GM20431 (cell line): ENCODE data around the gene RERE.

Experiments used
- in situ Hi-C: fragments of 300-500 bp; cut with MseI, MboI; formaldehyde crosslinking; loops from one replicate; pipeline ENCODE4 v1.15.0; 2020; ENCODE audit warnings: low sequenced_read_pairs; ENCODE audit not compliant: unreplicated experiment

The RERE gene

DNA sequence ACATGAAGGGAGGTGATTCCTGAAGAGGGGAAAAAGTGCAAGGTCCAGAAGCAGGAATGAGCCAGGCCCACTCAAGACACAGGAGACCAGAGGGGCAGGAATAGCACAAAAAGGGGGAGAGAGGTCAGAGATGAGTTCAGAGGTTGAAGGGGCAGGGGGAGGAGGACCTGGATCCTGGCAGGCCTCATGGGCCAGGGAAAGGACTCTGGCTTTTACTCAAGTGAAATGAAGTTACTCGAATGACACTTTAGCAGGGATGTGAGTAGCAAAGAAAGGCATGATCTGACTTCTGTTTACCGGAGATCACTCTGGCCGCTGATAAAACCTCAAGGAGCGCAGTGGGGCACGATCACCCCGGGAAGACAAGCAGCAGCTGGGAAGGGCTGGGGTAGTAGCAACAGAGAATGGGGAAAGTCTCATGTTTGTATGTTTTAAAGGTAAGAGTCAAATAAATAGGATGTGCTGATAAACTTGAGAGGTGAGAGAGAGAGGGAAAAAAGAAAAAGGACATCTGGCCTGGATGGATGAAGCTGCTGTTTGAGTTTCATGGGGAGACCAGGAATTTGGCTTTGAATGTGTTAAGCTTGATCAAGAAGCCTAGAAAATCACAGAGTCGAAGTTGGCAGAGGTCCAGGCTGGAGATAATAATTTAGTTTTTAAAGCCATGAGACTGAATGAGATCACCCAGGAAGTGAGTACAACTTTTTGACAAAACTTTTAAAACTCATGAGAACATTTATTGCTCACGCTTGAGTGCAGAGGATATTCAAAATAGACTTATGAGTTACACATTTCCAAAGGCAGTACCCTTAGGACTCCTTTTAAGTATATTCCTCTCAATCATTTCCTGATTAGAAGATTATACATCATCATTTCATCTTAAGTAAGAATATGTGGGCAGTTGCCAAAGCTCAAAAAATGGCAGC, 156.0 kb downstream of the RERE start:
- in situ Hi-C loops = no loop called here

DNA sequence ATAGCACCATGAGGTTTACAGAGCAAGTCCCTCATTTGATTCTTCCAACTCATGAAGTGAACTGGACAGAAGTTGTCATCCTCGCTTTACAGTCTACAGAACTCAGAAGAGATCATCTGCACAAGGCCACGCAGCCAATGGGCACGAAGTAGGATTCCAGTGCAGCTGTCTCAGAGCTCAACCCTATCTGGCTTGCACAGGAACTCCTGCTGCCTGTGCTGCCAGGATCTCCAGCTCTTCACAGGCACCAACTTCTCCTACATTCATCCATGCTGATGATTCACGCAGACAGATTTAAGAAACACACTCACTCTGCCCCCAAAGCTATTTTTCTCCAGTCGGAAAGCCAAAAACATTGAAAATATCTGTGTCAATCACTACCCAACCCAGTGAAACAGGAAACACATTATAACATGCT, 157.0 kb downstream of the RERE start:
- in situ Hi-C loops = no loop called here

- in situ Hi-C loops = no loop called here
Measured at GRCh38 chr1:8659593-8659992, 157.8 kb downstream of the RERE start.

GRCh38 chr1:8653878-8654277, 163.6 kb downstream of the RERE start:
- in situ Hi-C loops = no loop called here

DNA sequence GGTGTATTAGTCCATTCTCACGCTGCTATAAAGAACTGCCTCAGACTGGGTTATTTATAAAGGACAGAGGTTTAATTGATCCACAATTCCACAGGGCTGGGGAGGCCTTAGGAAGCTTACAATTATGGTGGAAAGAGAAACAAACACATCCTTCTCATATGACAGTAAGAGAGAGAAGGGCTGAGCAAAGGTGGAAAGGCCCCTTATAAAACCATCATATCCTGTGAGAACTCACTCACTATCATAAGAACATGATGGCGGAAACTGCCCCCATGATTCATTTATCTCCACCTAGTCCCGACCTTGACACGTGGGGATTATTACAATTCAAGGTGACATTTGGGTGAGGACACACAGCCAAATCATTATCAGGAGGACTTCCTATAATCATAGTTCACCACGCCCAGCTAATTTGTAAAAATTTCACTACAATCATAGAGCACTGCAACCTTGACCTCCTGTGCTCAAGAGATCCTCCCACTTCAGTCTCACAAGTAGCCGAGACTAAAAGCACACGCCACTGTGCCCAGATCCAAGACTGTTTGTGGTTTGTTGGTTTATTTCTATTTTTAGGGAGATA, 164.9 kb downstream of the RERE start:
- in situ Hi-C loops = no loop called here

DNA sequence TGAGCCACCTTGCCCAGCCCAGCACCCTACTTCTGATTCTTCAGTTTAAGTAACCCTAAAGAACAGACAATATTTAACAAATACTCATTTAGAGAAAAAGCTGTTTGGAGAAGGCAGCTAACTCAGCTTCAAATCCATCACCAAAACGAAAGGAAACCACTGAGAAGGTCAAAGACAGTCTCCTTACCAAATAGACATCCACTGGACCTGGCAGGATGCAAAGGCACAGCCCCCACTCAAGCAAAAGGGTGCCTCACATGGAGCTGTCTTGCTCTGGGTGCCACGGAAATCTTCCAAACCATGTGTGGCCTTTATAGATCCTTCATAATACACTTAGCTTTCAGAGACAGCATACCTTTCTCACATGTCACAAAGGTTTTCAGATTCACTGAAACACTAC, 165.5 kb downstream of the RERE start:
- in situ Hi-C loops = no loop called here

DNA sequence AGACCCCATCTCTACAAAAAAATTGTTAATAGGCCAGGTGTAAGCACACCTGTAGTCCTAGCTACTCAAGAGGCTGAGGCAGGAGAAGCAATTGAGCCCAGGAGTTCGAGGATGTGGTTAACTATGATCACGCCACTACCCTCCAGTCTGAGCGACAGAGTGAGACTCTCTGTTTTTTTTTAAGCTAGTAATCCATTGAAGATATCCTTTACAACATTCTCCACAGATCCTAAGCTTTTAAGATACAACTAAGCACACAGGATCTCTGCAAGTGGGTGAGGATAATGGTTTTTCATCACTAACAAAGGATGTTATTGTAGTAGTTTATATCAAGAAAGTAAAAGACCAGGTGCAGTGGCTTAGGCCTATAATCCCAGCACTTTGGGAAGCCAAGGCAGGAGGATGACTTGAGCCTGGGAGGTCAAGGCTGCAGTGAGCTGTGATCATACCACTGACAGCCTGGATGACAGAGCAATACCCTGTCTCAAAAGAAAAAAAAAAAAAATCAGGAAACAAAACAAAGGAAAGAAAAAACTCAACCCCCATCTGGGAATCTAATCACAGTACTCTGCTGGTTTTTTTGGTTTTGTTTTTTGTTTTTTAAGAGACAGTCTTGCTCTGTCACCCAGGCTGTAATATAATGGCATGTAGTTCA, 166.1 kb downstream of the RERE start:
- in situ Hi-C loops = no loop called here

GRCh38 chr1:8649875-8650274, 167.6 kb downstream of the RERE start:
- in situ Hi-C loops = no loop called here

- in situ Hi-C loops = no loop called here
Measured at GRCh38 chr1:8649027-8649426, 168.4 kb downstream of the RERE start.

- in situ Hi-C loops = no loop called here
Measured at GRCh38 chr1:8646996-8647395, 170.4 kb downstream of the RERE start.

GRCh38 chr1:8646189-8646588, 171.3 kb downstream of the RERE start:
- in situ Hi-C loops = no loop called here

DNA sequence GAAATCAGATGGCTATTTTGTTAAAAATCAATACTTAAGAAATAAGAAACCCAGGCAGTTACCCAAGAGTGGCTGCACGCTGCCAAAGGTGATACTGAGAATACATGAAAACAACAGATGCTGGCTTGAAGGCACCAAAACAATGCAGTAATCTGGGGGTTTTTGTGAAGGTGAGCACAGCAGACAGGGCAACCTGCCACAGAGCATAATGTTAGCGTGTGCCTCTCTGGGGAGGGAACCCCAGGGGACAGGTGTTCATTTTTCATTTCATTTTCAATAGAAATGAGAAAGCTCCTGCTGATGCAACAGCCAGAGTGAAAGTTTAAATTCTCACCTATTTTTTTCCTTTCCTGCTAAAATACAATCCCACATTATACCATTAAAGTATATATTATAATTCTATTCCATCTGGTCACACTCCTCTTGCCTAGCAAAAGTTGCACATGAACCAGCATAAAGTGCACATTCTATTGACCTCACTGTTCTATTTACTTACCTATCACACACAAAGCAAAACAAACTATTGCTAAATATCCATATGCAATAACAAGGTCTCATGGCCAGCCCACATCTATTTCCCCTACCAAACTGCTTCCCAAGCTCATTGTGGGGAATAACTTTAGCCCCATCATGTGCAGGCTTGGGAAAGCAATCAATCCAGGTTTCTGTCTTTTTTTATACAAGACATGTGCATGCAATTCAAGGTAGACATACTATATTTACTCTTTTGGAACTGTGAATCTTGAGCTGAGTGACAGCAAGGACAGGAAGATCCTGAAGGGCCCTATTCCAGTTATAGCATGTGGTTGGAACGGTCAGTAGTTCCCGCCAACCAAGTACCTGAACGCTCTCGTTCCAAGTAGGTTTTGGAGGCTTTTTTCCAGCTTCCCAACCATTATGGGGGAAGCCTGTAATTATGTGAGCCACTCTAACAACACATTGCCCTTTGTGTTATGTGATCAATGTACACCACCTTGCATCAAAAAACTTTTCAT, 173.6 kb downstream of the RERE start:
- in situ Hi-C loops = no loop called here

DNA sequence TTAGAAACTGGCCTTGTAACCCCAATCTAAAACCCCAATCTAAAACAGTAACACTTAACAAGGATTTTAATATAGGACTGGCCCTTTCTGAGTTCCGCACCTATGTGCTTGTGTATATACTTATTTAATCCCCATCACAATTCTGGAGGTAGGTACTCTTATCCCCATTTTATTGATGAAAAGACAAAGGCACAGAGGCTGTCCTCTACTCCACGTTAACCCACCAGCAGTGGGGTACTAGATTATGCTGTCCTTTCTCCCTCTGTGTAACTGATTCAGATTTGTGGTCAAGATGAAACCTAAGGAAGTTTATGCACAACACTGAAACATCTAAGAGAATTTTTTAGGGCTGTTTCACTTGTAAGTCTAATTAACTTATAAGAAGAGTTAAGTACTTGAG, 175.3 kb downstream of the RERE start:
- in situ Hi-C loops = no loop called here

DNA sequence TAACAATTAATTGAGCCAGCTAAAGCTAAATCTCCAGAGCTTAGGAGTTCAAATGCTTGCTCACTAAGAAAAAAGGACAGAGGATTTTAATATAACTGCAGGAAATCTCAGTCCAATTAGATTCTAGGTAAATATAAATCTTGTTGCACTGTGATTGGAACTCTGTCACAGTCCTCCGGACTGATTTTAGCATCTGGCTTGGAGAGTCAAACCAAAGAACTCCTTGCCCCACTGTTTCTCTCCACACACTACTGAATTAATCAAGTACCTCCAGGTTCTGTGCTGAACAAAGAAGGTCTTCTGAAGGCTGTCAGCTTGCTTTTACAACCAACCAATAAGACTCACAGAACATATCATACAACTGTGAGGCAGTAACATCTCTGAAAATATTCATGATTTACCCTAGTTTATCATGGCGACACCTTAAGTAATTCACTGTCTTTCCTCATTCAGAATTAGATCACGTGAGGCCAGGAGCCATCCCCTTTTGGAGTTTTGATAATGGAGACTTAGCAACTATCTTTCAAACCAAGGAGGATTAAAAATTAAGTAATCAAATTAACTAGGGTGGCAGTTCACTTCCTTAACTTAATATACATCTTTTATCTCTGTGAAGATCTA, 176.0 kb downstream of the RERE start:
- in situ Hi-C loops = no loop called here

- in situ Hi-C loops = no loop called here
Measured at GRCh38 chr1:8640950-8641349, 176.5 kb downstream of the RERE start.

GRCh38 chr1:8639148-8639547, 178.3 kb downstream of the RERE start:
- in situ Hi-C loops = no loop called here

DNA sequence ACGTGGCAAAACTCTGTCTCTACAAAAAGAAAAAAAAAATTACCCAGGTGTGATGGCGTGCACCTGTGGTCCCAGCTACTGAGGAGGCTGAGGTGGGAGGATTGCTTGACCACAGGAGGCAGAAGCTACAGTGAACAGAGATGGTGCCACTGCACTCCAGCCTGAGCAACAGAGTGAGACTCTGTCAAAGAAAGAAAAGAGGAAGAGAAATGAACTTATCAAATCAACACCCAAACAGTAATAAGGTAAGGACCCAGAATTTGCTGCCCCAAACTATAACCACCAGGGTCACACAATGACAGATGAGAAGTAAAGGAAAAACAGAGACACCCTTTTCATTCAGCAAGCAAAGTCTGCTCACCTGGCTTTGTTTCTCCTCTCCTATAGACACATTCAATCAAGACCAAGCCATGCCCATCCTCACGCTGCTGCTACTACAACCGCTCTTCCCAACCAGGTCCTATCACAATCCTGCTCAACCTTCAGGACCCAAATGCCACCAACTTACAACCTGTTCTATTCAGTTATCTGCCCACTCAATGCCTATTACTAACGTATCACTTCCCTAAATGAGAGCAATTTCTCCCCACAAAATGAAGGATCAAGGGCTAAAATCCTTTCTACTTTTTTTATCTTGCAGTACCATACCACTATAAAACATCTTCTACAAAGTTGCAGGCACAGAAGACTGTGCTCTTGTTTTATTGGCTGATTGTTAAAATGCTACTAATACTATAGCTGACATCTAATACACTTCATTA, 183.5 kb downstream of the RERE start:
- in situ Hi-C loops = no loop called here

DNA sequence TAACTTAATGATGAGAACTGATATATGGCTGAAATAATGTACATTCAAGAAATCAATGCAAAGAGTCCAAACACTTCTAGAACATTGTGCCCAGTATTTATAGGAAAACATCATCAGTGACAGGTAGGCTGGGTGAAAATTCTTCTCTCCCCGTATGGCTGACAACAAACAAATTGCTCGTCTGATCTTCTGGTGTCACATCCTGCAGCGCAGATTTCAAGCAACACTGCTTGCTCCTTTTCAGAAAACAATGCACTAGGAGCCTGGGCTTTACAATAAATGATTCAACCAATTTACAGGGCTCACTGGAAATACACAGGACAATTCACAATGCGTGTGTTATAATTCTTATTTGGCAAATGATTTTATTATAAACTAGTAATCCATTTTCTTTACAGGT, 185.3 kb downstream of the RERE start:
- in situ Hi-C loops = no loop called here

GRCh38 chr1:8631163-8631562, 186.3 kb downstream of the RERE start:
- in situ Hi-C loops = no loop called here
